22Rv1 (cell line): ENCODE data around the gene POLR3H.

Experiments
- ZFX ChIP-seq: fragments of 450-650 bp; IDR thresholded peaks from 2 replicates; pipeline ENCODE4 v1.6.1; 2017; ENCODE audit warnings: antibody characterized with exemption, borderline replicate concordance
- TF ChIP-seq, protein P1 (sequence below): fragments of 450-650 bp; IDR thresholded peaks from 2 replicates; pipeline ENCODE4 v1.5.1; 2017; ENCODE audit warnings: mild to moderate bottlenecking

DNA sequence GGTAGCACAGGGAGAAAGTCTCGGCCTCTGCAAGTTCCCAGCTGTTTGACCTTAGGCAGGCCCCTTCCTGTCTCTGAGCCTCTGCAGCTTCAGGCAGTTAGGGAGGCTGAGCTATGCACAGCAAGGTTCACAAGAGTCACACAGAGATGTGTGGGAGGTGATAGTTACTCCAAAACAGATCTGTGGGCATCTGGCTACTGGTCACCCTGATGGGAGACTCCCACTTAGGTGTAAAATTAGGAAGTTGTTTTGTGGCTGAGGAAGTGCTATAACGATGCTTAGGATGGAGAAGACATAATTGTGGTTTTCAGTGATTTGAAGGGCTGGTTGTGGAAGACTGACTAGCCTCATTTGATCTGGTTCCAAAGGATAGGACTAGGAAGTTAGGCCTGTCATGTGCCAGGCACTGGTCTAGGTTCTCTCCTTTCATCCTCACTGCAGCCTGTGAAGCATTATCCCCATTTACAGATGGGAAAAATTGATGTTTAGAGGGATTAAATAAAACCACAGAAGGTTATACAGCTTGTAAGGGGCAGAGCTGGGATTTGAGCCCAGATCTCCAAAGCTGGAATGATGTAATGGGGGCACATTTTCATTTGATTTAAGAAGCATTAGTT, 61.8 kb downstream of the POLR3H start:
- TF ChIP-seq, protein P1, sequence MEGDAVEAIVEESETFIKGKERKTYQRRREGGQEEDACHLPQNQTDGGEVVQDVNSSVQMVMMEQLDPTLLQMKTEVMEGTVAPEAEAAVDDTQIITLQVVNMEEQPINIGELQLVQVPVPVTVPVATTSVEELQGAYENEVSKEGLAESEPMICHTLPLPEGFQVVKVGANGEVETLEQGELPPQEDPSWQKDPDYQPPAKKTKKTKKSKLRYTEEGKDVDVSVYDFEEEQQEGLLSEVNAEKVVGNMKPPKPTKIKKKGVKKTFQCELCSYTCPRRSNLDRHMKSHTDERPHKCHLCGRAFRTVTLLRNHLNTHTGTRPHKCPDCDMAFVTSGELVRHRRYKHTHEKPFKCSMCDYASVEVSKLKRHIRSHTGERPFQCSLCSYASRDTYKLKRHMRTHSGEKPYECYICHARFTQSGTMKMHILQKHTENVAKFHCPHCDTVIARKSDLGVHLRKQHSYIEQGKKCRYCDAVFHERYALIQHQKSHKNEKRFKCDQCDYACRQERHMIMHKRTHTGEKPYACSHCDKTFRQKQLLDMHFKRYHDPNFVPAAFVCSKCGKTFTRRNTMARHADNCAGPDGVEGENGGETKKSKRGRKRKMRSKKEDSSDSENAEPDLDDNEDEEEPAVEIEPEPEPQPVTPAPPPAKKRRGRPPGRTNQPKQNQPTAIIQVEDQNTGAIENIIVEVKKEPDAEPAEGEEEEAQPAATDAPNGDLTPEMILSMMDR: no peak
- no peak for TF ChIP-seq ZFX
